ENCODE measurements around the gene PLEKHG3.

DNA sequence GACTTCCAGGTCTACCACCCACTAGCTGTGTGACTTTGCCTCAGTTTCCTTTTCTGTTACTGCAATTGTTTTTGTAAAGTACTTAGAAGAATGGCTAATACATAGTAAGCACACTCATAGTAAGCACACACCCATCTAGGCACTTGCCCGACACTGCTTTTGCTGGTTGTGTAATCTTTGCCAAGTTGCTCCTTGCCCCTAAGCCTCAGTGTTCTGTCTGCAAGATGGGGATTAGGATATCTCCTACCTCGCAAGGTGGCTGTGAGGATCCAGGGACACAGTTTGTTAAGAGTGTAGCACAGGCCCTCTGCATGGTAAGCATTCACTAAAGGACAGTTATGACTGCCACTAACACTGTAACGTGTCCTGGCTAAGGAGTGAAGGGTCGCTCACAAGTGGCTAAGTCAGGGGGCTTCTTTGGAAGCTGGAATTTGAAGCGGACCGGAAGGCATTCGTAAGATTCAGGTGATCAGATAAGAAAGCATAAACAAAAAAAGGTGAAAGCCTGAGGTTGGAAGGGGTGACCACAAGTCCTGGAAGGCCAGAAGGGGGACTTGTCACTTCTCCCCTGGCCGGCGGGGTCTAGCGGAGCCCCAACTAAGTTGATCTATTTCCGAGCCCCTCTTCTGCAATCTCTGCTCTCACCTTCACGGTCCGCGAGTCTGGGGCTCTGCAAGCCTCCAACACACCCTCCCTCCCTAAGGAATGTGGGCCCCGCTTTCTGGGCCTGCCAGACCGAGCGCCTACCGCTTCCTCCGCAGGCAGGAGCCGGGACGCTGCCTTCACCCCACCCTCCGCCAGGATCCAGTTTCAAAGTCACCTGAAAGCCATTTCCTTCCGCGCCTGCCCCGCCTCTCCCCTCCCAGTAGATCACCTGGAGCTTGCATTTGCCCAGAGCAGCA is 1.5 kb upstream of the PLEKHG3 start:
- TF ChIP-seq EP300 (IDR thresholded peaks at IDR 0.05; ENCODE audit: borderline replicate concordance in 1 of 2, control insufficient read depth in 1 of 2, low read depth in 2 of 2, low read length in 2 of 2) (no peak), FOXK2 (IDR thresholded peaks at IDR 0.05) (no peak), SREBF1 (IDR thresholded peaks at IDR 0.05; ENCODE audit: low read length) (no peak)
- TF ChIP-seq, protein P1, sequence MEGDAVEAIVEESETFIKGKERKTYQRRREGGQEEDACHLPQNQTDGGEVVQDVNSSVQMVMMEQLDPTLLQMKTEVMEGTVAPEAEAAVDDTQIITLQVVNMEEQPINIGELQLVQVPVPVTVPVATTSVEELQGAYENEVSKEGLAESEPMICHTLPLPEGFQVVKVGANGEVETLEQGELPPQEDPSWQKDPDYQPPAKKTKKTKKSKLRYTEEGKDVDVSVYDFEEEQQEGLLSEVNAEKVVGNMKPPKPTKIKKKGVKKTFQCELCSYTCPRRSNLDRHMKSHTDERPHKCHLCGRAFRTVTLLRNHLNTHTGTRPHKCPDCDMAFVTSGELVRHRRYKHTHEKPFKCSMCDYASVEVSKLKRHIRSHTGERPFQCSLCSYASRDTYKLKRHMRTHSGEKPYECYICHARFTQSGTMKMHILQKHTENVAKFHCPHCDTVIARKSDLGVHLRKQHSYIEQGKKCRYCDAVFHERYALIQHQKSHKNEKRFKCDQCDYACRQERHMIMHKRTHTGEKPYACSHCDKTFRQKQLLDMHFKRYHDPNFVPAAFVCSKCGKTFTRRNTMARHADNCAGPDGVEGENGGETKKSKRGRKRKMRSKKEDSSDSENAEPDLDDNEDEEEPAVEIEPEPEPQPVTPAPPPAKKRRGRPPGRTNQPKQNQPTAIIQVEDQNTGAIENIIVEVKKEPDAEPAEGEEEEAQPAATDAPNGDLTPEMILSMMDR (IDR thresholded peaks at IDR 0.05 in 2 of 3, conservative IDR thresholded peaks at IDR 0.05 in 1 of 3; ENCODE audit: control insufficient read depth in 2 of 3, extremely low read depth in 1 of 3, insufficient read depth in 1 of 3, low read depth in 3 of 3, low read length in 3 of 3) = no peak
